Astrocyte (in vitro differentiated cells and primary cell): ENCODE results near the gene HSD11B1. TPM values are rescaled to one million over a fixed set of nuclear protein-coding genes. Genes with fewer than 3 reads are reported as not detected.

Source experiments
- DNase-seq: peaks from one replicate; pipeline ENCODE4 v3.0.0-alpha.2; 2010; ENCODE audit warnings: low read depth
- FAIRE-seq: peaks from 2 replicates; lab custom pipeline; 2011; peaks lifted over from hg19 to GRCh38; lab: Jason Lieb, UNC
- H2AFZ ChIP-seq: 2 replicates; pipeline ENCODE4 v1.6.0; 2012; ENCODE audit warnings: low read depth, low read length, inconsistent platforms
- H3K27ac ChIP-seq: 2 replicates; pipeline ENCODE4 v1.5.1; 2011; ENCODE audit warnings: low read depth, low read length, inconsistent platforms
- H3K27me3 ChIP-seq: 2 replicates; pipeline ENCODE4 v1.6.0; 2011; ENCODE audit warnings: low read length, inconsistent platforms; ENCODE audit not compliant: insufficient read depth
- H3K36me3 ChIP-seq: 2 replicates; pipeline ENCODE4 v1.5.1; 2011; ENCODE audit warnings: low read length, inconsistent platforms; ENCODE audit not compliant: insufficient read depth
- H3K4me1 ChIP-seq: 2 replicates; pipeline ENCODE4 v1.5.1; 2011; ENCODE audit warnings: low read length, inconsistent platforms; ENCODE audit not compliant: insufficient read depth
- H3K4me2 ChIP-seq: 2 replicates; pipeline ENCODE4 v1.6.0; 2012; ENCODE audit warnings: low read length, inconsistent platforms
- H3K4me3 ChIP-seq: 2 replicates; pipeline ENCODE4 v1.5.1; 2011; ENCODE audit warnings: low read depth, mild to moderate bottlenecking, low read length, inconsistent platforms; ENCODE audit not compliant: insufficient read depth
- H3K79me2 ChIP-seq: 2 replicates; pipeline ENCODE4 v1.6.0; 2012; ENCODE audit warnings: mild to moderate bottlenecking, low read length, inconsistent platforms; ENCODE audit not compliant: insufficient read depth
- H3K9ac ChIP-seq: 2 replicates; pipeline ENCODE4 v1.6.0; 2012; ENCODE audit warnings: mild to moderate bottlenecking, low read length, inconsistent platforms
- H3K9me3 ChIP-seq: 2 replicates; pipeline ENCODE4 v1.5.1; 2012; ENCODE audit warnings: low read depth, mild to moderate bottlenecking, low read length, inconsistent platforms; ENCODE audit not compliant: insufficient read depth
- H4K20me1 ChIP-seq: 2 replicates; pipeline ENCODE4 v1.6.0; 2012; ENCODE audit warnings: low read length, inconsistent platforms; ENCODE audit not compliant: insufficient read depth
- H3K27ac Mint-ChIP-seq: one replicate; pipeline ENCODE4 v1.8.0; 2021; ENCODE audit warnings: mild to moderate bottlenecking, mixed read lengths; ENCODE audit not compliant: unreplicated experiment
- H3K27me3 Mint-ChIP-seq: one replicate; pipeline ENCODE4 v1.8.0; 2021; ENCODE audit warnings: low read depth, mixed read lengths; ENCODE audit not compliant: unreplicated experiment
- H3K36me3 Mint-ChIP-seq: one replicate; pipeline ENCODE4 v1.8.0; 2021; ENCODE audit warnings: low read depth, mixed read lengths; ENCODE audit not compliant: unreplicated experiment
- H3K4me1 Mint-ChIP-seq: one replicate; pipeline ENCODE4 v1.8.0; 2021; ENCODE audit warnings: low read depth, mixed read lengths; ENCODE audit not compliant: unreplicated experiment
- H3K4me3 Mint-ChIP-seq: one replicate; pipeline ENCODE4 v1.8.0; 2021; ENCODE audit warnings: mild to moderate bottlenecking, moderate library complexity, mixed read lengths; ENCODE audit not compliant: unreplicated experiment
- H3K9me3 Mint-ChIP-seq: one replicate; pipeline ENCODE4 v1.8.0; 2021; ENCODE audit warnings: mild to moderate bottlenecking, mixed read lengths; ENCODE audit not compliant: unreplicated experiment
- CTCF ChIP-seq: IDR thresholded peaks from 2 replicates; pipeline ENCODE4 v1.5.1; 2011; ENCODE audit warnings: low read depth, mild to moderate bottlenecking, inconsistent platforms, low read length, moderate library complexity; ENCODE audit not compliant: insufficient read depth
- EZH2 ChIP-seq: IDR thresholded peaks from 2 replicates; pipeline ENCODE4 v1.6.1; 2012; ENCODE audit warnings: mild to moderate bottlenecking, low read length, inconsistent platforms; ENCODE audit not compliant: insufficient read depth
- total RNA-seq: library from RNA; stranded (reverse); gene quantifications from 2 replicates; pipeline ENCODE4 v1.2.1, GENCODE V29; 2021

The HSD11B1 gene
- total RNA-seq, 1 donor from 2014 or later: not detected

GRCh38 chr1:209751627-209752231, 47.1 kb downstream of the HSD11B1 start:
- H3K4me3 Mint-ChIP-seq: no peak overlapping the region
- H3K36me3 ChIP-seq: no peaks in the 10 kb centered on the region
- H3K9ac ChIP-seq: no peak overlapping the region
- no peaks in the 10 kb centered on the region for H3K4me1 ChIP-seq
- H2AFZ ChIP-seq: no peak overlapping the region
- H3K79me2 ChIP-seq: no peaks in the 10 kb centered on the region
- no peak overlapping the region for H3K27ac ChIP-seq
- H3K27ac Mint-ChIP-seq: no peak overlapping the region
- no peaks in the 10 kb centered on the region for H4K20me1 ChIP-seq
- H3K4me3 ChIP-seq: no peak overlapping the region
- no peak for DNase-seq
- peaks cover 12% of the 10 kb centered on the region for H3K27me3 Mint-ChIP-seq
- peaks cover 6% of the 10 kb centered on the region for H3K4me1 Mint-ChIP-seq
- peaks cover 2% of the 10 kb centered on the region for H3K36me3 Mint-ChIP-seq
- H3K4me2 ChIP-seq: no peak overlapping the region
- peak; percentile 13 for FAIRE-seq
- TF ChIP-seq EZH2 (no peak), CTCF (no peak)
- no peaks in the 10 kb centered on the region for H3K27me3 ChIP-seq
- H3K9me3 Mint-ChIP-seq: peaks cover 2% of the 10 kb centered on the region
- H3K9me3 ChIP-seq: no peaks in the 10 kb centered on the region

GRCh38 chr1:209752890-209753289, 48.2 kb downstream of the HSD11B1 start:
- Histone ChIP-seq H3K36me3 (no peaks in the 10 kb centered on the region), H4K20me1 (no peaks in the 10 kb centered on the region), H3K27ac (no peak overlapping the region), H3K4me1 (no peaks in the 10 kb centered on the region), H3K27me3 (peaks cover 2% of the 10 kb centered on the region), H3K4me3 (no peak overlapping the region), H3K9ac (no peak overlapping the region), H3K79me2 (no peaks in the 10 kb centered on the region), H2AFZ (no peak overlapping the region), H3K4me2 (no peak overlapping the region), H3K9me3 (no peaks in the 10 kb centered on the region)
- no peak for DNase-seq
- Mint-ChIP-seq H3K4me3 (no peak overlapping the region), H3K36me3 (peaks cover 2% of the 10 kb centered on the region), H3K27ac (no peak overlapping the region), H3K4me1 (peaks cover 6% of the 10 kb centered on the region), H3K27me3 (peaks cover 13% of the 10 kb centered on the region), H3K9me3 (peaks cover 2% of the 10 kb centered on the region)
- TF ChIP-seq EZH2 (no peak), CTCF (no peak)
- FAIRE-seq: no peak

GRCh38 chr1:209755256-209755655, 50.6 kb downstream of the HSD11B1 start:
- no peak overlapping the region for H2AFZ ChIP-seq
- no peak overlapping the region for H3K4me3 Mint-ChIP-seq
- TF ChIP-seq EZH2: no peak
- no peak for TF ChIP-seq CTCF
- peaks cover 2% of the 10 kb centered on the region for H3K9me3 Mint-ChIP-seq
- H3K36me3 Mint-ChIP-seq: peaks cover 2% of the 10 kb centered on the region
- peaks cover 24% of the 10 kb centered on the region for H3K27me3 Mint-ChIP-seq
- H3K4me1 Mint-ChIP-seq: peaks cover 13% of the 10 kb centered on the region
- no peaks in the 10 kb centered on the region for H3K4me1 ChIP-seq
- H3K36me3 ChIP-seq: no peaks in the 10 kb centered on the region
- H4K20me1 ChIP-seq: no peaks in the 10 kb centered on the region
- no peak overlapping the region for H3K4me3 ChIP-seq
- H3K4me2 ChIP-seq: no peak overlapping the region
- H3K9me3 ChIP-seq: no peaks in the 10 kb centered on the region
- no peak for DNase-seq
- FAIRE-seq: no peak
- H3K27me3 ChIP-seq: peaks cover 2% of the 10 kb centered on the region
- no peak overlapping the region for H3K9ac ChIP-seq
- no peaks in the 10 kb centered on the region for H3K79me2 ChIP-seq
- no peak overlapping the region for H3K27ac ChIP-seq
- H3K27ac Mint-ChIP-seq: no peak overlapping the region
